Activated naive CD4-positive, alpha-beta T cell treated with Interleukin-2 at 50 U/mL for 16 hours (primary cell): ENCODE results near the gene DCLK2.

Source experiments
- DNase-seq: peaks from one replicate; pipeline ENCODE4 v3.0.0-alpha.2; 2020

Gene DCLK2

DNA sequence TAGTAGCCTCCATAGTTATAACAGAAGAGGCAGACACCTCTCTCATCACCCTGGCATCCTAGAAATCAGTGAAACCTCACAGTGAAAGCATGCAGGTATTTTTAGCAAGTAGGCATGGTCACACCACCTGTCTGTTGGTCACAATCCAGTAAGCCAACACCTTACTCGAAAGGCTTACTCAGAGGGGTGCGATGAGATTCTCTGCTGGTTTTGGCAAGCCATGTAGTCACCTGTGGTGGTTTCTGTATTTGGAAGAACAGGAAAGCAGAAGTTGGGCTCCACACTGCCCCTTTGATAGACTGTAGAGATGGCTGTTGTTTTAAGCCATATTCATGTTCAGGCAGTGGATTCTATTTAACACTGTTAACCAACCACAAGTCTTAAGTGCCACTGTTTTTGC is 134.7 kb downstream of the DCLK2 start:
- DNase-seq = no peak

DNA sequence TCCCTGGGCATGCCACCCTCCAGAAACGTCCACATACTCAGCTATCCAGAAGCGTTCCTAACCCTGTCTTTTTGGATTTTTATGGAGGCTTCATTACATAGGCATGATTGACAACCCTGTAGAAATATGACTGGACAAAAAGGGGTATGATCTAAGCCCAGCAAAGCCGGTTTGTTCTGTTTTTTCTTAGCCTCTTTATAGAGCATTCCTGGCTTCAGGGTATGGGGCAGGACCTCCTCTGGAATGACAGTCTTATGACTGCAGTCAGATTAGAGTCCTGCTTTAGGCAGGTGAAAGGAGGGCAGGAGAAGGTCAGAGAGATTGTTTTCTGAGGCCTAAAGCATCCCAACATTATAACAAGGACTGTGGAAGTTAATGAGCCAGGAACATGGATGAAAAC is 137.4 kb downstream of the DCLK2 start:
- DNase-seq = no peak

DNA sequence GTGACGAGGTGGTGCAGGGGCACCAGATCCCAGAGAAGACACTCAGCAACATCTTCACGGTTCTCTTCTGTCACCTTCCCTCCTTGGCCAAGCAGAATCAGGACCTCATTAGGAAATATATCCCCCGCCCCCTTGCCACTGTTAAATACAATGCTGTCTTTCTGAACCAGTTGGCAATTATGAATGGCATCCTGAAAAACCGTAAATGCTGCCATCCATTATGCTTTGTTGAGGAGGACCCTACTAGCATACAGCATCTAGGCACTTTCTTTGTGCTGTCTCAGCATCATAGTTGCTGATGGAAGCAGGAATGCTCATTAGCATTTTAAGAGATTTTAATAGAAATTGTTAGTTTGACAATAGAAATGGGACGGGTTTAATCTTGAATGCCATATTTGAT is 138.5 kb downstream of the DCLK2 start:
- no peak for DNase-seq

DNA sequence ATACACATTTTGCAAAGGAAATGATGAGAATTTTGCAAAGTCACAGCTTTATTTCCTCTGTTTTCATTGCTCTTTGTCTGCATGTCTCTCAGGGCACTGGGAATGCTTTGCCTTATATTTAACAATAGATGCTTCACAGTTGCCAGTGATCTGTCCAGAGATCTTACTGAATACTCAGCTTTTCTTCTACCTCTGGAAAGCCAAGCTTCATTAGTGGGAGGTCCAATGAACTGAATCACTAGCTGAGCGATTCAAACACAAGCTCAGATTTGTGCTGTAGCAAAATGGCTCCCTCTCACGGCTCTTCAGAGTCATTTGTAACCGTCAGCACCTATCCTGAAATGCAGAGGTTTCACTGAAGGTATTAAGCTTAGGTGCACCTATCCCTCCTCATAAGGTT is 138.9 kb downstream of the DCLK2 start:
- DNase-seq = no peak

DNA sequence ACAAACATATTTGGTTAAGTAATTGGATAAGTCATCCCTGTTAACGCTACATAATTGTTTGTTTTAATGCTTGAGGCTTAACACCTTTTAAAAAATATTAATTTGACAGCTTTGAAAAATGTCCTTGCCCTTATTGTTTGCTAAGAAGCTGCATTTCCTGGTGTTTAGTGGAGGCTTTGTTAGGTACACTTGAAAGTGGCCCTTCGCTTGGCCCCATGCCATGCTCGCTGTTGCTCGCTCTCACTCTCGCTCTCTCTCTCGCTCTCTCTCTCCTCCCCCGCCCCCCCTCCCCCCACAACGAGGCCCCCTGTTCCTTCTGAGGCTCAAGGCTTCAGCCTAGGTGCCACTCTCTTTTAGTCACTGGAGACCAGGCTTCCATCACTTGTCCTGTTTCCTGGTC is 139.6 kb downstream of the DCLK2 start:
- DNase-seq = no peak

DNA sequence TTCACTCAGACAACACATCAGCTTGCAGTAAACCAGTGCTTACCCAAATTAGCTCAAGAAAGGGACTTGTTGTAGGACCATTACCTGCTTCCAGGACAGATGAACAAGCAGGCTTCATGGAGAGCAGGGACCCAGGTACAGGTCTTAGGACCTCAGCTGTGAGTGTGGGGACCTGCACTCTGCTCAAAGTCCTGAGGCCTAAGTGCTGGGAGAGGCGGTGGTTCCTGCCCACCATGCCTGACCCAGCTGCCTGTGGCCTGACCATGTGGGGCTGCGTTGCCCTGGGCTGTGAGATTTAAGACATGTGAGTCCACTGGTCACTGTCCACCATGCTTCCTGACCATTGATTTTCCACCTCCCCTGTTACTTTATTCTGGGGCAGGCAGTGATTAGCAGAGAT is 140.2 kb downstream of the DCLK2 start:
- no peak for DNase-seq

DNA sequence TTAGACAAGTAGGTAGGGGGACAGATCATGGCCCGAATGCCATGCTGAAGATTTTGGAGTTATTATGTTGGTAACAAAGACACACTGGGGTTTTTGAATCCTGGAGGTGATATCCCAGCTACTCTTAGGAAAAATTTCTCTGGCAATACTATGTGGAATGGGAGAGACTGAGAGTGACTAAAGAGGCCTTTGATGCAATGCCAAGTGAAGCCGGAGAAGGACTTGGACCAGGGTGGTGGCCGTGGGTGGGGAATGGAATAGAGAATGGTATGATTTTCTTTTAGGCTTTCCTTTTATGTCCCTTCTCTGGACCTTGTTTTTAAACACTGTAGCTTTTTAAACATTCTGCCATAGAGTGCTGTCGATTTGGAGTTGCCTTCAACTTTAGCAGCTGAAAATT is 141.6 kb downstream of the DCLK2 start:
- DNase-seq = no peak

DNA sequence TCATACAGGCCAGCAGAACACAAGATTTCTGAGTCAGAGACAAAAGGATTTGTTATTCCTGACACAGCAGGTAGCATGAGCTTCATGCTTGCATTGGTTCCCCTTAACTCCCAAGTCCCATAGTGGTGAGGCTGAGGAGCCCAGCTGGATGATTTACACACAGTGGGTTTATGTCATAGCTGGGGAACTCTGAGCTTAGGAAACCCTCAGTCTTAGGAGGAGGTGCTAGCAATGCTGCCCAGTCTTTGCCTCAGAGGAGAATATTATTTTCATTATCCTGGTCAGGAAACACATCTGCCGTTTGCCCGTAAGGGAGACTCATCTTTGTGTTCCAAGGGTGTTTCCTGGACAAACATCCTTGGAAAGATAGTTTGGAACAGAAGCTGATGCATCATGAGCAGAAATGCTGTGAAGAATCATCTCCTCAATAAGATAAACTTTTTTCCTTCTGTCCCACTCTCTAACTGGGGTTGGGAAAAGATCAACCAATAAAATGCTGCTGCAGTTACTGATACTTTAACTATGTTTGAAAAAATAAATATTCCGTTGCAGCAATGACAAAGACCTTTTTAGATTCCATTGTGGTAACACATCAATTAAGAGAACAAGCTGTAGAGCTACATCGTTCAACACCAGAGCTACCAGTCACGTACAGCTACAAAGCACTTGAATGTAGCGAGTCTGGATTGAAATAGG is 146.8 kb downstream of the DCLK2 start:
- DNase-seq = no peak

DNA sequence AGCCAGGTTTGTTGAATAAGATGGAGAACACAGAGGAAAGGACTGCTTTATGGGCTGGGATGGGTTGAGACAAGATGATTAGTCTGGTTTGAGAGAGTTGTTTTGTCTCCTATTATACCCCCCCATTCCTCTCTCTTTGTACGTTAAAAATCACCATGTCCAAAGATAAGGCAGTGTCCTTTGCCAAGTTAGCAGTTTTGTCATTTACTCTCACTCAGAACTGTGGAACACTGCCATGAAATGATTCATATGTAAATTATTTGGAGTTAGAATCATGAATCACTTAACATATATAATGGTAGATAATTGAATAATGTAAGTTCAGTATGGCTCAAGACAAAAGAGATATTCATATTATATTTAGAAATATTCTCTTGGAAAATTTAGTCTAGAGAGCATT is 151.3 kb downstream of the DCLK2 start:
- DNase-seq = no peak

DNA sequence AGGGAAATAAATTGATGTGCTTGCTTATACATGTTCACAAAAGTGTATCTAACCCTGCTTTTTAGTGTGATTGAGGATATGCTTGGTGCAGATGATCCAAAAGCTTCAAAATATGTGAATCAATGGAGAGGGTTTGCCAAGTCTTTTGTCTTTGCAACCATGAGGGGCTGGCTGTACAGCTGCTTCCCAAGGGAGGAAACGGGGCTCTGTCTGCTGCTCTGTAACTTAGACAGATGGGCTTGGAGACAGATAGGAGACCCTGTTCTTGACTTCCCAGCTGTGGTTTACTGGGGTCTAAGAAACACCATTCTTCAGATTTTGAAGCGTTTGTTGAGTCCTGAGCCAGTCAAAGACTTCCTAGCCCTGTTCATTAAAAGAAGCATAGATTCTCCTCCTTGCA is 152.3 kb downstream of the DCLK2 start:
- no peak for DNase-seq

DNA sequence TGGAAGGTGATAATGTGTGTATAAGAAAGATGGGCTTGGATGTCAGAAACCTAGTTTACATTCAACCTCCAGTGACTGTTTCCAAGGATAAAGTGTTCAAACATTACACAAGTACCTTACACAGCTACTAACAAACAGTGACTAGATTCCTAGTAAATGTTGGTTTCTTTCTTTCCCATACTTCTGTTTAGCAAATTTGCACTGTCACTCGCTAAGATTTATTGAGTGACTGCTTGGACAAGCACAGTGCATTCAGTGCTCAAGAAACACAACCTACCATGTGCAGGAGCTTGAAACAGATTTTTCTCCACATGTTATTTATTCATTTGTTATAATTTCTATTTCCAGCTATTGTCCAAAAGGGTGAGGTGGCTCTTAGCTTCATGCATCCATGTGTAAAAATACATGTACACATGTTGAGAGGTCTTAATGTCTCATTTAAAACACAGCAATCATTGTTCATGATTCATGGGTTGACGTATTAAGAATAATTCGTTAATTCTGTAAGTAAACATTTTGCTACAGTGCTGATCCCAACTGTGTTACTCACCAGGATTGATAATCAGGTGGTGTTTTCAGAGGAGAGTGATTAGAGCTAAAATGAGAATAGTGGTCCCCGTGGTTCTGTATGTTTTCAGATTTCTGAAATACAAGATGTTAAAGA is 153.0 kb downstream of the DCLK2 start:
- no peak for DNase-seq

DNA sequence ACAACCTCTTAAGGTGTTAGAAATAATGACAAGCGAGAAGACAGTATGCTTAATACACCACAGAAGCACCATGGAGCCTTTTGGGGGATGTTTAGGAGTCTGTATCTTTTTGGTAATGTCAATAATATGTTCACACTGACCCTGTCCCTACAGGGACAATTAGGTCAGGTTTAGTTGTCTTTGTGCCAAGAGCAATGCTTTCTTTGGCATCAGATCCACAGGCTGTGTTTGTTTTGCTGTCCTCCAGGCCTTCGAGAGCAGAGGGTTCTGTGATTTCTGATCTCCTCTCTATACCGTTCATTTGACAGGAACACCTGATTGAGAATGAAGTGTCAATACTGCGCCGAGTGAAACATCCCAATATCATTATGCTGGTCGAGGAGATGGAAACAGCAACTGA is 153.8 kb downstream of the DCLK2 start:
- DNase-seq = no peak

DNA sequence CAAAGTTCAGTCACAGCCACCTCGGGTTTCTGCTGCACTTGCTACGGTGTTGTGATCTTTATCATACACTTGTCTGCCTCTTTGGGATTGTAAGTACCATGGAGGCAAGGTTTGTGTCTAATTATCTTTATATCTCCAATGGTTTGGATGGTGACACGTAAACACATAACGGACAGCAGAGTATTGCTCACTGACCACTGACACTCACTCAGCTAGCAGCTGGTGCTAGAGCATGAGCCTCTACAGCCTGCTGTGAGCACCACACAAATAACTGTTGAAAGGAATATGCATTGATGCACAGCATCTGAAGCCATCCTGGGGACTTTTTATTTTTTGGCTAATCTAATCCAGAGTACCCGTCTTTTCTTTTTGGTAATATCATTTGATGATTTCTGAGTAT is 156.0 kb downstream of the DCLK2 start:
- no peak for DNase-seq

DNA sequence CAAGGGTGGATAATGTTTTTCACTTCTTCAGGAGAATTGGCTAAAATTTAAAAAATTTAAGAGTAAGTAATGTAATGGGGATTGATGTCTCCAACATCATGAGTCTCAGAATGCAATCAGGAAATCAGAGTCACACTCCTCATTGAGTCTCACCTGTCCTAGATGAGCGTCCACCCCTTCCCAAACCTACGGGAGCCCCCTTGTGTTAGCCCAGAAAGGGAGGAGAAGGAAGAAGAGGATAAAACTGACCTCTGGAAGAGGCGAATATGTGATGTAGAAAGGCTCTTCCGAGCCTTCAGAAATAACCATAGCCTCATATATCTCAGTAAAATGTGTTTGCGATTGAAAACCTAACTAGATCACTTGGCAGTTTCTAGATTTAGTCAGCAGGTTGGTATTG is 157.1 kb downstream of the DCLK2 start:
- DNase-seq = no peak

DNA sequence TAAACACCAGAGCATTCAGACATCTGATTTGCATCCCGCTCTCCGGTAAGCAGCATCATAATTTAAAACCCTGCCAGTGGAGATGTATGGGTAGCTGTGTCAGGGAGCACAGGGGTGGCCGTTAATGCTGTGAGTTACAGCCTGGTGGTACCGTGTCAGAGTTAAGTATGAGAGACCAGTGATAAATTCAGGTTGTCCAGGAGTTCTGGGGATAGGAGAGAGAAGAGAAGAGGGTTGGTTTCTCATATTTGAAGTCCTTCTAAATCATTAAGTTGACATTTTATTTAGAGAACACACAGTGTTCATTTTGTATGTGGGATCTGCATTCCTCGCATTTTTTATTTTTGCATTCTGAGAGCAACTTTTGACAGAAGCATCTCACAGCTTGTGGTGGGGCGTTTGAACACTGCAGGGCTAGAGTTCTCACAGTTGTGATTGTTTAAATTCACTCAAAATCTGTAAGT is 157.6 kb downstream of the DCLK2 start:
- DNase-seq = no peak

DNA sequence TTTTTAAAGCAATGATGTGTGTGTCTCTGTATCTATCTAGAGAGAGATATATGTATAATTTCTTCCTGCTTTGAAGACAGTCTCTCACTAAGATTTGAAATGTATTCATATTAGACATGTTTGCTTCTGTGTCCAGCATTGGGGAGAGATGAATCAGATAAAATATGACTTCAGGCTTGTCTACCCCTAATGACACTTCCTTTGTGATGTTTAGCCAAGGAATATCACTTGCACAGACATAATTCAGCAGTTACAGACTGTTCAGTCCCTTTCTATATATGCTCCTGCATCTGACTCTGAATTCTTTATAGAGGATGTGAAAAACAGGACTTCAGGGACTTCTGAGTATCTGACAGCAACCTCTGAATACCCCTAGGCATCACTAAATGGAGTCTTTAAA is 158.4 kb downstream of the DCLK2 start:
- DNase-seq = no peak

DNA sequence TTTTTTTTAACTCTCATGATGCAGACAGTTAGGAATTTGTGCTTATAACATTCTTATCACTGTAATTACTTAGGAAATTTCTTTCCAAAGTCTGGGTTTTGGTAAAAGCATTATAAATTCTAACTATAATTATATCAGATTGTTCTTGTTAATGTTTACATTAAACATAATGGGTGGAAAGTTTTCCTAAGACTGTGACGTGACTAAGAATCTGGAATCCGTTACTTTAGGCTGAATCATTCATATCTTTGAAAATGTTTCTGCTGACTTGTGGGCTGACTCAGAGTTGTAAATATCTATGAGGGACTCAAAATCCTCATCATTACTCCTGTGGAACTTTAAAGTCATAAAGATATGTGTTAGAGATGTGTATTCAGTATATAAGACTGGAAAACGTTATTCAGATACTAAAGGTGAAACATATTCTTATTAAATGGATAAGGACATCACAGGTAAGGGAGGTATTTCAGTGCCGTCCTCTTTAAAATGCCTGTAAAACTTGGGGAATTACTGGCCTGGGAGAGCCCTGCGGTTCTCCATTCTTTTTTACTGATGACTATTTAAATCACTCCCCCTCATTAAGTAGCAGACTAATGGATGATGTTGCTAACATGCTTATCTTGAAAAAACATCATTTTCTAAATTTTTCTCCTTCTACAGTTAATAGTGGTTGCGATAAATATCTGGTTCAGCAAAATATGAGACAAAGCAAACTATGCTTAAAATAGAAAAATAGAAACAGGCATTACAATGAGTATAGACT is 159.0 kb downstream of the DCLK2 start:
- no peak for DNase-seq

DNA sequence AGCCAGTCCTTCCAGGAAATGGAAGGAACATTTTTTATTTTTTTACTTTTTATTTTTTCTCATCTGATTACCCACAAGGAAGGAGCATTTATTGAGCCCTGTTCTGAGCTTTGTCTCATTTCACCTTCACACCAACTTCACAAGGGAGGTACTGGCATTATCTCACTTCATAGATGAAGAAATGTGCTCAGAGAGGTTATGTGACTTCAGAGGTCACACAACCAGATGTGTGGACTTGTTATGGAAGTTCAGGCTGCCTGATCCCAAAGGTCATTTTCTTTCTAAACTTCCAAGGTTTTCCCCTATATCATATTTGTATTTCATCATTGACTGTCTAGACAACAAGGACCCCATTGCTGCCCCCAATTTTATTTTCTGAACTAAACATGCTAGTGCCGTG is 160.3 kb downstream of the DCLK2 start:
- DNase-seq = no peak

DNA sequence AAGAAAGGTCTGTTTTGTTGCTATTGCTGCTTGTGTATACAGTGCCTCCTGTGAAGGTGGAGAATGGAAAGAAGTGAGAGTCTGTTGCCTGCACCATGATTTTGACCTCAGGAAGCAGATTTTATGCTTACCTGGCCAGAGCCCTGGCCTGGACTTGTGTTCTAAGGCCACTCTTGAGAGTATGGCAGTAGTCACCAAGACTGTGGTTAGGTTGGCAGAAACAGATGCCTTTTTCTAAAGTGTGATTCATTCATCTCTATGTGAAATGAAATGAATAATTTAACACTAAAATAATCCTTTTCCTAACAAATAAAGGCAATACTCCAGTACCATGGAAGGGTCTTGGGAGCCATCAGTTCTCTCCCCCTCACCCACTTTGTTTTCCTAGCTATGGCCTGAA is 161.8 kb downstream of the DCLK2 start:
- no peak for DNase-seq

DNA sequence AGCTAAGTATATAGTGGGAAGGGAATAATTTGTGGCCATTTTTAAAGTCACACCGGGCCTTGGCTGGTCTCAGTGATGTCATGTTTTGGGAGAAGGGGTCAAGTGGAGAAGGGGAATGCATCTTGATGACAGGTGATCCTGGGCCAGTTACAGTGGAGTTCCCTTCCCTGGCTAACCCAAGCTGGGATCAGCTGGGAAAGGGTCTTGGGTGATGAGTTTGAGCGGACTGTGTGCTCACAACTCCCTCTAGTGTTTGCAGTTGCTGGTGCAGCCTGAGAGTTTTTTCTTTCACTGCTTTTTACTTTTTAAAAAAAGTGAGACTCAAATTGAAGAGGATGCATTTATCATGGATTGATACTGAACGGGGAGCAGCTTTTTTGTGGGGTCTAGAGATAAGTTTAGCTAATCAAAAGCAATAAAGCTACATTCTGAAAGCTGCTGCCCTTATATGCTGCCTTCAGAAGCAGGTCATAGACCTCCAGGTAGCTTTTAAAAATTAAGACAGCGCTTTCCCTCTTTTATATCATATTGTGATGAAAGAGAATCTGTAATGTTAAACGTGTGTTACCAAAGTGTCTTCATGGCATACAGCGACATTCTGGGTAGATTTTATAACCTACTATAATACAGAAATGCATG is 164.7 kb downstream of the DCLK2 start:
- DNase-seq = peak; percentile 11

DNA sequence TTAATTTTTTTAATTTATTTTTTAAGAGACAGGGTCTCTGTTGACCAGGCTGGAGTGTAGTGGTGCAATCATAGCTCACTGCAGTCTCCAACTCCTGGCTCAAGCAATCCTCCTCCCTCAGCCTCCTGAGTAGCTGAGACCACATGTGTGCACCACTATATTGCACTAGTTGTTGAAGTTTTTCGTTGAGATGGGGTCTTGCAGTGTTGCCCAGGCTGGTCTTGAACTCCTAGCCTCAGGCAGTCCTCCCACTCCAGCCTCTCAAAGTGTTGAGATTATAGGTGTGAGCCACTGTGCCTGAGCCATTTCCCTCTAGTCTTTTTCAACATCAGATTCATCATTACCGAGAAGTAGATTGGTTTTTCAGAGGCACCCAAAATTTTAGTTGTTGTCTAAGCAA is 165.7 kb downstream of the DCLK2 start:
- no peak for DNase-seq

DNA sequence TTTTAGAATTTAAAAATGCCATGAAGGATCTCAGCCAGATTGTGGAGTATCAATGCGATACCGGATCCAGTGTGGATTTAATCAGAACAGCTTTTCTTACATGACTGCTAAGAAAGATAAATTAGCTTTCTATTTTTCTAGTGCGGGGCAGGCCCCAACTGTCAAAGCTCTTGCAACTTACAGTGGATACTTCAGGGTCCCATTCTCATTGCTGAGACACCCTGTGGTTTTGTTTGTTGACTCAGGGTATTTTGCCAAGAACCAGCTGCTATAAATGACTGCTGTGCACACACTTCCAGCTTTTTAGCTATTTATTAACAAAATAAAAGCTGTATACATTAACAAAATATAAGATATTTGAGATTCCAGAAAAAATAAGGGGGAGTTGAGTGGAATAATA is 166.4 kb downstream of the DCLK2 start:
- DNase-seq = no peak

DNA sequence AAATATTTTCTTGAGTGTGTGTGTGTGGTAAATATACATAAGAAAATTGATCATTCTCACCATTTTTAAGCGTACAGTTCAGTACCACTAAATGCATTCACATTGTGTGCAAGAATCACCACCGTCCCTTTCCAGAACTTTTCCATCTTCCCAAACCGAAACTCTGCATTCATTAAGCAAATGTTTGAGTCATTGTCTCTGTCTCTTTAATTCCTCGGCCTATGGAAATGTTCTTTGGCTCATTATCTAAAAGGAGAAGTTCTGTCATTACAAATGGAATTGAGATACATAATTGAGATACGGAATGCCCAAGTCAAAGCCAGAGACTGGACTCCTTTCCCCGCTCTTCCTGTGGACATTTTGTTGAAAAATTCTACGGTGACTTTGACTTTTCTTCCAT is 168.9 kb downstream of the DCLK2 start:
- DNase-seq = no peak

DNA sequence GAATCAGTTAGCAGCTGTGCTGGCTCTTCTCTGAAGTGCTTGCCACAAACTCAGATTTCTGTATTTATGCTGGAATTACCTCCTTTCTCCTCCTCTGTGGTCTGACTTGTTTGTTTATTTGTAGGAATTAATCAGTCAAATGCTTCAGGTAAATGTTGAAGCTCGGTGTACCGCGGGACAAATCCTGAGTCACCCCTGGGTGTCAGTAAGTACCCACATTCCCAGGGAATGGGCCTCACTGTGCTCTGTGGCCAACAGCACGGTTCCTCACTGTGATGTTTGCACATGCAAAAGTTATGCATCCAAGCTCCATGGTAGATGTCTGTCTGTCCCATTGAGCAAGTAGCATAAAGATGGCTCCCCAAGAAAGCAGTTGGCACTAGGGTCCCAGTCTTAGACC is 169.9 kb downstream of the DCLK2 start:
- DNase-seq = no peak
